ENCODE measurements around the gene RTL10.
A peak's percentile ranks its signal among the peaks of the same experiment; 100 is the strongest.

Gene RTL10

DNA sequence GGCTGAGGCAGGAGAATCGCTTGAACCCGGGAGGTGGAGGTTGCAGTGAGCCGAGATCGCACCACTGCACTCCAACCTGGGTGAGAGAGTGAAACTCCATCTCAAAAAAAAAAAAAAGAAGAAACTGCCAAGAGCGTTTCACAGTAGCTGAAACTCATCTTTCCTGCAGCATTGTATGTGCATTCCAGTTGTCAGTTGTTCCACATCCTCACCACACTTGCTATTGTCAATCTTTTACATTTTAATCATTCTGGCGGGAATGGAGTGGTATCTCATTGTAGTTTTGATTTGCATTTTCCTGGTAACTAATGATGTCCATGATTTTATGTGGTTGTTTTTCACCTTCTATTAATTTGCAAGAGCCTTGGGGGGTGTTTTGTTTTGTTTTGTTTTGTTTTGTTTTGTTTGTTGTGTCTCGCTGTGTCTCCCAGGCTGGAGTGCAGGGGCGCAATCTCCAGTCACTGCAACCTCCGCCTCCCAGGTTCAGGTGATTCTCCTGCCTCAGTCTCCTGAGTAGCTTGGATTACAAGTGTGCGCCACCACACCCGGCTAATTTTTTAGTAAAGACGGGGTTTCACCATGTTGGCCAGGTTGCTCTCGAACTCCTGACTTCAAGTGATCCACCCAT is 8.1 kb upstream of the RTL10 start:
- DNase-seq (ENCODE audit: low read depth in 2 of 2), result no peak

DNA sequence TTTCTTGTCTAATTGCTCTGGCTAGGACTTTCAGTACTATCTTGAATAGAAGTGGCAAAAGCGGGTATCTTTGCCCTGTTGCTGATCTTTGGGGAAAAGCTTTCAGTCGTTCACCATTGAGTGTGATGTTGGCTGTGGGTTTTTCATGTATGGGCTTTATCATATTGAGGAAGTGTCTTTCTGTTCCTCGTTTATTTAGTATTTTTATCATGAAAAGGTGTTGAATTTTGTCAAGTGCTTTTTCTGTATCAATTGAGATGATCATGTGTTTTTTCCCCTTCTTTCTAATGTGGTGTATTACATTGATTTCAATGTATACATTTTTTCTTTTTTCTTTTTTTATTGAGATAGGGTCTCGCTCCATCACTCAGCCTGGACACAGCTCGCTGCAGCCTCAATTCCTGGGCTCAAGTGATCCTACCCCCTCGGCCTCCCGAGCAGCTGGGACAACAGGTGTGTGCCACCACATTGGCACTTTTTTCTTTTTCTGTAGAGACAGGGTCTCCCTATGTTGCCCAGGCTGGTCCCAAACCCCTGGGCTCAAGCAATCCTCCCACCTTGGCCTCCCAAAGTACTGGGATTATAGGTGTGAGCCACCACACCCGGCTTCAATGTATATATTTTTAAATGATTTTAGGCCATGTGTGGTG is 5.3 kb upstream of the RTL10 start:
- no peak for DNase-seq (ENCODE audit: low read depth in 2 of 2)

DNA sequence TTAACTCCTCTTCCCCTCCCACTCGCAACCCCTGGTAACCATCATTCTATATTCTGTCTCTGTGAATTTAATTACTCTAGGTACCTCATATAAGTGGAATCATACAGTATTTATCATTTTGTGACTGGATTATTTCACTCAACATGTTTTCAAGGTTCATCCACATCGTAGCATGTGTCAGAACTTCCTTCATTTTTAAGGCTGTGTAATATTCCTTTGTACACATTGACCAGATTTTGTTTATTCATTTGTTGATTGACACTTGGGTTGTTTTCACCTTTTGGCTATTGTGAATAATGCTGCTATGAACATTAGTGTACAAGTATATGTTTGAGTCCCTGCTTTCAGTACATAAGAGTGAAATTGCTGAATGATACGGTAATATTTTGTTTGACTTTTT is 2.7 kb upstream of the RTL10 start:
- DNase-seq (ENCODE audit: low read depth in 2 of 2), result no peak

DNA sequence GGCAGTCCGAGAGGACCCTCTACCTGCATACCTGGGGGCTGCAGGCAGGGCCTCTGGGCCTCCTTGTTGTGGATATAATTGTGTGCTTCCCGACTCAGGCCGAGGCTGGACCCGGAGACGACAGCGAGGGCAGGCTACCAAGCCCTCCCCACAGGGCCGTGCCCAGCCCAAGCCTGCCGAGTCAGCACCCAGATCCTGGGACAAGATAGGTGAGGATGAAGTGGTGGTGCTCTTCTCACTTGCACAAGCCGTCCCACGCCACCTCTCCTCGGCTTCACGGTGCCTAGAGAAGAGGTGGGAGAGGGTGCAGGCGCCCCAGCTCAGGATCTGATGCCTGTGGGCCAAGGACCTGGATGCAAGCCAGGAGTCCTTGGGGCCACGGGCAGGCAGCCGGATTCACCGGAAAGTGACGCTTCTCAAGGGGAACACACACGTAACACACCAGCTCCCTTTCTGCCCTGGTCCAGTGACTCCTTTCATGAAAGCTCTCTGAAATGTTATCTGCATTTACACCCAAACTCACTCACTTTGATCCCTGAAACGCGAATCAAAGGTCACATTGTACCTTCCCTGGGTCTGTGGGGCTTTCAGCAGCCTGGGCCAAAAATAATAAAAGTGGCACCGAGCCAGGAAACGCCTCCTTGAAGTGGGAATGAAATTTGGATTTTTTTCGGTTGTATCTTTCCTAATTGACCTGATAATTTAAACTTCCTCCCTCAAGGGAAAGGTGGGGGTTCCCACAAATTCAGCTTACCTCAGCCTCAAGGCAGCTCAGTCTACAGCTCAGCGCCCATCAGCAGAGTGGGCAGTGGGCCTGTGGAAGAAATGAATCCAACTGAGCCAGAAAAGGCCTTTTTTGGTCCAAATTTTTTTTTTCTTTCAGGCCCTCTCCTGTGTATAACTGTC is 1.1 kb upstream of the RTL10 start:
- DNase-seq (ENCODE audit: low read depth in 2 of 2), result peak; percentile 61 to 62

DNA sequence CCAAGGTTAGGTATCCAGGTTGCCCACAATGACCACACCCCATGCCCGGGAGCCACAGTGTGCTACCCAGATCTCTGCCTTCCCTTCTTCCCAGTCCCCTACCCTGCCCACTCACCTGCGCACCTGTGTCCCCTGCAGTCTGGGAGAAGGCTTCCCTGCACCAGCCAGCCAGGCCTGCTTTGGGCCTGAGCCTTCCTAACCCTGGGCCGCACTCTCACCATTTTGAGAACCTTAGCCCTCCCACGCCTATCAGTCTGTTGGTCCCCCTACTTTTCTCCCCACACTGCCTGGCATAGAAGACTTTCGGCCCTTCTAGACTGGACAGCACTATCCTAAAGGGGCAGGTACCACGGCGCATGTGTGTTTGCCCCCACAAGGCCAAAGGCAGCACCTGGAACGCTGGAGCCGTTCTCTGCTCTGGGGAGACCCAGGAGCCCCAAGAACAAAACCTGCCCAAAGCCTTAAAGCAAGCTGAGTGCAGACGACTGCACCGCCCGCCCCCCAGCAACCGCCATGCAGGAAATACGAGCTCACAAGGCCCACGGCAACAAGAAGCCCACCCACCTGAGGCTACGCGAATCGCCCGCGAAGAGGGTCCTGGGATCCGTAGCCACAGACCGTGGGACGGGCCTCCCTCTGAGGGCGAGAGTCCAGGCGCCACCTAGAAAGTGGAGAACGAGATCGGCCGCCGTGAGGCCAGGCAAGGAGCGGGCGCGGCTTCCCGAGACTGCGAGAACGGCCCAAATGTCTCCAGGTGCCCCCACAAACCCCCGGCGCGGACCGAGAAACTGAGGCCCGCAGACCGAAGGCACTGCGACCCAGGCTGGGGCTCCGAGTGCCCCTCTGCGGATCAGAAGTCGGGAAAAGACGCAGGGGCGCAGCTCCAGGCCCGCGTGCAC is 546 bp downstream of the RTL10 start:
- no peak for DNase-seq (ENCODE audit: low read depth in 2 of 2)

DNA sequence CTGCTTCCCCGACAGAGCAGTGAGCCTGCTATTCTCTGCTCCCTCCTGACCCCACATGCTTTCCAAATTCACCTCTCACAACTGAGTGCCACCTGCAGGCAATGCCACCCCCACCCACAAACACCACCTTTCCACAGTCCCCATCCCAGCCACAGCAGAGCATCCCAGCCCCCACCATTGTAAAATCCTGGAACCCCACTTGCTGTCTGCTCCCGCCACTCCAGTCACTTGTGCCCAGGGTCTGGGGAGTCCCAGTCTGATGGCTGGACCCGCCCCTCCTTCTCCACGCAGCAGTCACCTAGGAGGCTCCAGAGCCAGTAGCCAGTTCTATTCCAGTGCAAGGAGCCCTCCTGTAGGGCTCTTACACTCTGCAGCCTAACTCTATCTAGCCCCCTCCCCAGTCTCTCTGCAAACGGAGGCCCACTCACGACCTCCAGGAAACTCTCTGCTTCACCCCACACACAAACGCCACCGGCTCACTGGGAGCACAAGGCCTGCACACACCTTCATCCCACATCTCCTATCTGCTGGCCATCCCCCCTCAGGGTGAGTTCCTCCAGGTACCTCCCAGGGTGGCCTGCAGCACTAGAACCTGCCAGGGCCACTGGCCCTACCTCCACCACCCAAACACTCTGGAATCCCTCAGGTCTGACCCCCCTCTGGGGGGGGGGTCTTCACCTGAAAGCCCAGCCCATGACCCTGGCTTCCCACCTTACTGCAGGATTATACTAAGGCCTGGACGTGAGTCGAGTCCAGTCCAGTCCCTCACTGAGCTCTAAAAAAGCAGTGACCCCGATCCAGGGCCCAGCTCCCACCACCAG is 1.4 kb downstream of the RTL10 start:
- no peak for DNase-seq (ENCODE audit: low read depth in 2 of 2)

DNA sequence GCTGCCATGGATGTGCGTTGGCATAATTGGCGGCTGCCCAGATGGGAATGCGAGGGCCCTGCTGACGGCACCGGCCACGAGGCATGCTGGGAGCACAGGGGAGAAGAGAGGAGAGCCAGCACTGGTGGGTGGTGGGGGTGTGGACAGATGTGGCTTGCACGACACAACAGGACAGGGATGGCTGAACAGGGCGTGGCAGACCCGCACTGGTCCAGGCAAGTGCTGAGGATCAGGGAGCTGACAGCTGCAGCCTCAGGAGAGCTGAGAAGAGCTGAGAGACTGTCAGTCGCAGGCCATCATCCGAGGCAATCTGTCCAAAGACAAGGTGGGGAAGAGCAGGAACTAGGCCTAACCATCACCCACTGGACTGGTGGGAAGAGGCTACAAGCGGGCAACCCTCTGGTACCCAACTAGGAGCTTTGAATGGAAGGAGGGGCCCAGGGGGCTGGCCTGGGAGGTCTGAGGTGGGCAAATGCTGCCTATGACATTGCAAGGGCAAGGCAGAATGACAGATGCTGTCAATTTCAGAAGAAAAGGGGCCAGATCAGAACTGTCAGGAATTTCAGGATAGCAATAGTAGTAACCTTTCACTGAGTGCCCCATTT is 2.4 kb downstream of the RTL10 start:
- no peak for DNase-seq (ENCODE audit: low read depth in 2 of 2)

DNA sequence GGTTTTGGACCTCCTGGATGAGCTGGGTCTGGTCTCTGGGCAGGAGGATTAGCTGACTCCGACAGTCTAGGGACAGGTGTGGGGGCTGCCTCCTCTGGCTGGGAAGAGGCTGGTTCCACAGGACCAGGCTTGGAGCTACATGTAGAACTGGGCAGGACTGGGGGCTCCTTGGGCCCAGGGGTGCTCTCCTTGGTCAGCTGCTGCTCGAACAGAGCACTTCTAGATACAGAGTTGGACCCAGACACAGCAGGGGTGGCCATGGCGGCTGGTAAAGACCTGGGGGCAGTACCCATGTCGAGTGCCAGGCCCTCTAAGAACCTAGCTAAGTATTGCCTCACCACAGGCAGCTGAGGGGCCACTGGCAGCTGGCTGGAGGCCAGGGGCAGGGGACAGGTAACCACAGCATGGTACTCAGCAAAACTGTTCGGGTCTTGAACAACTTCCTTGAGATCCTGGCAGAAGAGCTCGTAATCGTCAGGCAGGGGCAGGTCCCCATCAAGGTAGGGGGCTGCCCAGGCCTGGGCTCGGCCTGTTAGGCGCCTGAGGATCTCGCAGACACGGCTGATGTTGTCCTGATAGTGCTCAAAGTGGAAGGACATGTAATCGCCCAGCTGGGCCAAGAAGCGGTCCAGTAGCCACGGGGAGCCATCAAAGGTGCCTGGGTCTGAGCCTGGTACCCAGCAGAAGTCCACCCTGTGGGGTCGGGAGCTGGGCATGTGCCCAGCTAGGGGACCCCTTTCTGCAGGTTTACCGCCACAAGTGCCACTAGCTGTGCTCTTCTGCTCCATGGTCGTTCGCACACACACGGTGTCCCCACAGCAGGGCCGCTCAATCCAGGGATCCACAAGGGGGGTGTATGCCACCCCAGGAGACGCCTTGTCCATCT is 3.1 kb downstream of the RTL10 start:
- no peak for DNase-seq (ENCODE audit: low read depth in 2 of 2)

DNA sequence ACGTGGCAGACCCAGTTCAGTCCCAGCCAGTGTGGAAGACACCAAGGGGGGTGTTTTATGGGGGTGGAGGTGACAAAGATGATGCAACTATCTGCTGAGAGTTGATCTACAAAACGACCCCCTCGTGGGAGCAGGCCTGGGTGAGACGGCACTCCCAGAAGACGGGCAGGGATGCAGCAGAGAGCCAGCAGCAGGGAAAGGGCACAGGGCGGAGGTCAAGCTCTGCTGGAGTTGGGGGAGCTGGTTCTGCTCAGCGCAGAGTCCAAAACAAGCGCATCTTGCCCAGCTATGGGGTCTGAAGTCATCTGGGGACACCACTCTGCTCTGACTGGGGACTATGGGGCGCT is 3.9 kb downstream of the RTL10 start:
- no peak for DNase-seq (ENCODE audit: low read depth in 2 of 2)

DNA sequence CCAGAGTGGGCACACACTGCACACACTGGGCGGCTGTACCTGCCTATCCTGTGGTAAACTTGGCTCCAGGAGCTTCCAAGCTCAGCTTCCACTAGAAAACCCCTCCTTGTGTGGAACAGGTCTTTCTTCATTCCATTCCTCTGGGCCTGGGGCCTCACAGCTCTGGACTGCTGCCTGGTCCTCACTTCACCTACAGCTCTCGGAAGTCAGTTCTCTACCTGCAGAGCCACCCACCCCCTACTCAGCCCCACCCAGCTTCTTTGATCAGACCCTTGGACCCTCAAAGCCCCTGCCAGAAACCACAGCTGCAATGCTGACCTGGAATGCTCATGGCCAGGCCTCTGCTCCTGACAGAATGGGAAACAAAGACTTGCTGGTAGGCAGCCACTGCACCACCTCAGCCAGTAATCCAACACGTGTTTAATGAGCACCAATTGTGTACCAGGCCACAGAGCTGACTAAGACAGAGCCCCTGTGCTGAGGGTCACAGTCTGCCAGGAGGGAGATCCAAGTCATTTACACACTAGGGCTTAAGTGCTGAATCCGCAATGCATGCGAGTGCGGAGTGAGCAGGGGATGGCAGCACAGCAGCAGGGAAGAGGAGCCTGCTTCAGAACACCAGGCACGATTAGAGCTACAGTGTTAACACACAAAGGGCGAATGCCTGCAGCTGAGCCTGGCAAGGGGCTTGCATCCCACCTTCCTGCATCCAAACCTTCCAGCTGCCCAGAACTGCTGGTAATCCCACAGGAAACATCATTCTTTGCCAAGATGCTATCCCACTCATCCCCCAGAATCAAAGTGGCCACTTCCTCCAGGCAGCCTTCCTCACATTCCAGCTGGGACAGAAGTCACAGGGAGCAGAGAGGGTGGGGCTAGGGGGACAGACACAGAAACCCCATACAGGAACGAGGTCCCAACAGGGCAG is 4.6 kb downstream of the RTL10 start:
- DNase-seq (ENCODE audit: low read depth in 2 of 2), result no peak

DNA sequence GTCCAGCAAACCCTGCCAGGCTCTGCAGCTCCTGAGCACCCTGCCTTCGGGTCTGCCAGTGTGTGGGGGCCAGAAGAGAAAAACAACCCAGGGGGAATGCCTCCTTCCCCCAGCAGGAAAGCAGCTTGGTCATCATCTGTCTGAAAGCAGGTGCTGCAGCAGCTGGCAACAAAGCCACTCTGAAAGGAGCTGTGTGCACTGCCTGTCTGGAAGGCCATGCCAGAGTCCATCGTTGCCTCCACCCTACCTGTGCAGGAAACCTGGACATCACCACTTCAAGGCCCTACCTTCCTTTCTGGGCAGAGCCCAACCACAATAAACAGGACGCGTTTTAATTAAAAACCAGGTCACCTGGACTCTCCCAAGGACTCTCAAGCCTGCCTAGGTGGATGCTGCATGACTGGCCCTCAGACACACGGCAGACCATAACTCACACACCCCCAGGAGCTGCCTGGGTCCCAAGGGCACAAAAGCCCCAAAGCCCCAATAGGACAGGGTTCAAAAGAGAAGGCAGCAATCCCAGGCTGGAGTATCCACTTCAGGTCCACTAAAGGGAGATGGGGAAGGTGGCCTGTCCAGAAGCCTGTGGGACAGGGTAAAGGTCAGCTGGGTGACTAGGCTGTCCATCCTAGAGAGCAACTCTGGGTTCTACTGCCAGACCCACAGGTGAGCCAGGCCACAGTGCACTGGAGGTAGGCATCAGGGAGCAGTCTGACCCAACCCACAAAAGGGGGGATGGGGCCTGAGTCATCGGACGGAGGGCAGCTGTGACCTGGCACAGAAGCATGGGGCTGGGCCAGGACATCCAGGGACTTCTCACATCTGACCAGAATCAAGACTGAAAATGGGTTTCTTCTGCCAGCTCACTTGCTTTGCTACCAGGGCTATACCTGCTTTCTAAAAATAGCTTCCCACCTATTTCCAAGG is 6.1 kb downstream of the RTL10 start:
- DNase-seq (ENCODE audit: low read depth in 2 of 2), result no peak

DNA sequence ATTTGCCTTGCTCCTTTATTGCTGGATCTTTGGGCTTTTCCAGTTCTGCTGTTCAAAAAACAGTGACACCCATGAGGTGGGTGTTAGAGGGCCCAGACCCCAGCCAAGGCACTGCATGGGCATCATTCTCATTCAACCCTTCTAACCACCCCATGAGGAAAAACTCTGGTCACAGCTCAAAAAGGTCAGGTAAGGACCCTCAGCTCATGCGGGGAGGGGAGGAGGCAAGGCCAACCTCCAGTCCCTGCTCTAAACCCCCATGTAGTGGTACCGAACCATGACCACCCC is 7.4 kb downstream of the RTL10 start:
- DNase-seq (ENCODE audit: low read depth in 2 of 2), result no peak

DNA sequence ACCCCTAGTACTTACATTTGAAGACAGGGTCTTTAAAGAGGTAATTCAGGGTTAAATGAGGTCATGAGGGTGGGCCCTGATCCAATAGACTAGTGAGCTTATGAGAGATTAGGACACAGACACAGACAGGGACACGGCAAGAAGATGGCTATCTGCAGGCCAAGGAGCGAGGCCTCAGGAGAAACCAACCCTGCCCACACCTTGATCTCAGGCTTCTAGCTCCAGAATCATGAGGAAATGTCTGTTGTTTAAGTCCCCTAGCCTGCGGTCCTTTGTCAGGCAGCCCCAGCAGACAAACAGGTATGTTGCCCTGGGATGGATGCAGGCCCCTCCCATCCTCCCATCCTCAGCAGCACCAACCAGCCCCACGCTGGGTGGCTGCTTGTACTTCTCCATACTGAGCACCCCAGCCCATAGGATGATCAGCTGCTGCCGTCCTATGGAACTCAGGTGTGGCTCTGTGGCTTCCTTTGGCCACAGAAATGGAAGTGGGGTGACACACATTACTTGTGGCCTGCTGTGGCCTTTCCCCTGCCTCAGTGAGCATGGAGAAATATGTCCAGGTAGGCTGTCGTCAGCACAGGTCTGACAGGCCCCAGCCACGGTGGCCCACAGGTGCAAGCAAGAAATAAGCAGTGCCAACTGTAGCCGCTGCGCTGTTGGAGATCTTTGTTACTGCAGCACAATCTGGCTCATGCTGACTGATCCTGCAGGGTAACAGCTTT is 7.9 kb downstream of the RTL10 start:
- no peak for DNase-seq (ENCODE audit: low read depth in 2 of 2)

DNA sequence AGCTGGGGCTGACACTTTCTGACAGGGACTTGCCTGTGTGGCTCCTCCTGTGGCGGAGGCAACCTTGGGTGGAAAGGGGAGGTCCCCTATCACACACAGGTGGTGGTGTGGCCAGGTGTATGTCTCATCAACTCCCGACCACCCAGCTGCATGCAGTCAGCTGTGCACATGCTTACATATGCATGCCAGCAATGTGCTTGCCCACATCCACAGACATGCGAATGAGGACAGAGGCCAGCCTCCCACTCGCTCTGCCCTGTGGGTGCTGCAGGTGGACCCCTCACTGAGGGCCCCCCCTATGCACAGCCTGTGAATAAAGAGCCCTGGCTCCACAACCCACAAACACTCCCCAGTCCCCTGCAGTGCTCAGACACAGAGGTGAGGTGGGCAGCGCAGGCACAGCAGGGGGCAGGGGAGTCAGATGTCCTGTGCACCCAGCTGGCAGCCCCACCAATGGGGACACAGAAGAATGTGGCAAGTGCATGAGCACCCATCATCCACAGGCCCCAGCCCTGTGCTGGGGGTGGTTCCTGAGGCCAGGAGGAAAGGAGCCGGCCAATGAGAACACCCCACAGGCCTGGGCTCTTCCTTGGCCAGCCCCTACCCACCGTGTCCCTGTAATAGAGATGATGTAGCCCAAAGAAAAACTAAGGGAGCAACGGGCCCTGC is 9.5 kb downstream of the RTL10 start:
- no peak for DNase-seq (ENCODE audit: low read depth in 2 of 2)

DNA sequence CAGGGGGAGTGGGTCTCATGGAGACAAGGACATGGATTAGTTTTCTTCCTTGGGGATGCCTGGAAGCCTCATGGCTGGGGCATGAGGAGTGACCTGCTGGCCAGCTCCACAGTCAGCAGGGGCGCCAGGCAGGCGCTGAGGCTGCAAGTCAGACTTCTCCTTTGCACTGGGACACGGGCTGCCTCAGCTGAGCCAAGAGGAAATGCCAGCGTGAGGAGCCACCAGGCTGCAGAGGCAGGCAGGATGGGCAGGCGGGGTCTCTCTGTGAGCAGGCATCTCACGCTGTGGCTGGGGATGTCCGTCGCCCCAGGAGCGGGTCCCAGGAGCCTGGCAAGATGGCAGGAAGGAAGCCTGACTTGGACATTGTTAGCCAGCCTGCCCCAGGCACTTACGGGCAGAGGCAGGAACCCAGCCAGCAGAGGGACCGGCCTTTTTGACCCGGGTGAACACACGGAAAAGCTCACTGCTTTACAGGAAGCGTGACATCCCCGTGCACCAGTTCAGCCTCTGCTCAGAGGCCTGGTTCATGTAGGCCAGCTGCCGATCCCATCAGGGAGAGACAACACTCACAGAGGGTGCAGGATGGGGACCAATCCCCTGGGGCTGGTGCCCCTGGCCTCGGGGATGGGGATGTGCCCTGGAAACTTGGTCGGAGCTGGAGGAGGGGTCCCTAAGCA is 10.2 kb downstream of the RTL10 start:
- no peak for DNase-seq (ENCODE audit: low read depth in 2 of 2)

DNA sequence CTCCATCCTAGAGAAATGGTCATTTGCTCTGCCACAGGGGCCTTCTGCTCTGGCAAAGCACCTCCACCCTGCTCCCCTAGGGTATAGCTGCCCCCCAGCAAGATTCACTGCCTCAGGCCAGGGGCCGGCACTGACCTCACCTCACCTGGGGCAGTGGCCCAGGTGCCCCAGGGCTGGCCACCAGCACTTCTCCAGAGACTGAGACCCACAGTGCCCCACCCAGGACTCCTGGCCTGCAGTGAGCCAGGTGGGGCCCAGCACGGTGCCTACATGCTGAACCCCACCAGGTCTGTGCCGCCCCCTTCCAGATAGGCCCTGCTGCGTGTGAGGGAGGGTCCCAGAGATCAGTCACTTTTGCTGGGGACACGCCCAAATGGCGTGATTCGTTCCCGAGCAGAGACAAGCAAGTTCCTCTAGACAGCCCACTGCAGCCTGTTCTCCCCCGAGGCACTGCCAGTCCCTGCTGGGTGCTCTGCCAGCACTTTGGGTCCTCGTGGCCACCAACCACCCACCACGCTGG is 10.8 kb downstream of the RTL10 start:
- no peak for DNase-seq (ENCODE audit: low read depth in 2 of 2)
